T-cell (primary cell): Measurements from ENCODE around the gene BCL2L1. TPM values are rescaled to one million over a fixed set of nuclear protein-coding genes. Genes with fewer than 3 reads are reported as not detected.
A peak's percentile ranks its signal among the peaks of the same experiment; 100 is the strongest.
"Not testable (repeated sequence)": the region's sequence is repeated elsewhere in the genome, so short reads cannot be mapped to it uniquely, and the experiment has no call there.

Source experiments
- ATAC-seq, 4 experiments: fragments of 200-7000 bp in 3 of 4; fragments of 150-1000 bp in 1 of 4; cut with Tn5 transposase; replicated peaks in 1 of 4; 1 replicate in 3 of 4; 2 replicates in 1 of 4; pipeline ENCODE4 v1.10.0; 2021; ENCODE audit warnings: moderate library complexity in 3 of 4, mild to moderate bottlenecking in 2 of 4, moderate number of reproducible peaks in 1 of 4
- CTCF ChIA-PET, 2 donors: fragments of 300-600 bp; sonication (Branson Sonifier 250); formaldehyde crosslinking; loops; one replicate each; lab custom pipeline; 2022; ENCODE audit warnings: antibody characterized with exemption in 2 of 2; lab: Charles Lee
- POLR2A ChIA-PET, 2 donors: fragments of 300-600 bp; sonication (Branson Sonifier 250); formaldehyde crosslinking; loops; one replicate each; lab custom pipeline; 2022; ENCODE audit warnings: antibody characterized with exemption in 2 of 2; lab: Charles Lee
- DNase-seq, 35 experiments: peaks; one replicate each; pipeline versions ENCODE4 v3.0.0 to v3.0.0-alpha.2; 2013 to 2023
- H3K27ac ChIP-seq: one replicate; pipeline ENCODE4 v1.5.1; 2013; ENCODE audit warnings: low read length
- H3K27me3 ChIP-seq, 2 experiments: replicated peaks in 1 of 2; 1 replicate in 1 of 2; 2 replicates in 1 of 2; pipeline versions ENCODE4 v1.6.1 to v1.7.0; 2013; ENCODE audit warnings: low read length in 1 of 2, mixed read lengths in 1 of 2; ENCODE audit not compliant: control insufficient read depth in 2 of 2, insufficient read depth in 2 of 2; ENCODE audit errors: extremely low read depth in 1 of 2
- H3K36me3 ChIP-seq, 2 donors: 1 replicate in 1 of 2; 2 replicates in 1 of 2; pipeline versions ENCODE4 v1.6.1 to v1.7.0; 2013; ENCODE audit warnings: low read length in 1 of 2; ENCODE audit not compliant: control insufficient read depth in 2 of 2, insufficient read depth in 1 of 2; ENCODE audit errors: extremely low read depth in 1 of 2
- H3K4me1 ChIP-seq, 2 experiments: 1 replicate in 1 of 2; 2 replicates in 1 of 2; pipeline versions ENCODE4 v1.6.1 to v1.7.0; 2013; ENCODE audit warnings: low read length in 2 of 2, mixed read lengths in 1 of 2; ENCODE audit not compliant: insufficient read depth in 2 of 2, control insufficient read depth in 1 of 2; ENCODE audit errors: extremely low read depth in 1 of 2
- H3K4me3 ChIP-seq, 2 donors: 1 replicate in 1 of 2; 2 replicates in 1 of 2; pipeline versions ENCODE4 v1.5.1 to v1.7.0; 2013; ENCODE audit warnings: mild to moderate bottlenecking in 2 of 2, low read length in 1 of 2, moderate library complexity in 1 of 2; ENCODE audit not compliant: control insufficient read depth in 1 of 2; ENCODE audit errors: extremely low read depth in 1 of 2
- H3K9me3 ChIP-seq: 2 replicates; pipeline ENCODE4 v1.7.0; 2013
- H3K27ac Mint-ChIP-seq, 2 donors: one replicate each; pipeline ENCODE4 v1.8.0; 2020 to 2021; ENCODE audit warnings: mild to moderate bottlenecking in 2 of 2, mixed read lengths in 2 of 2
- H3K27me3 Mint-ChIP-seq, 2 donors: one replicate each; pipeline ENCODE4 v1.8.0; 2021 to 2022; ENCODE audit warnings: mixed read lengths in 2 of 2
- H3K36me3 Mint-ChIP-seq: one replicate; pipeline ENCODE4 v1.8.0; 2021; ENCODE audit warnings: mixed read lengths
- H3K4me1 Mint-ChIP-seq, 3 donors: one replicate each; pipeline ENCODE4 v1.8.0; 2020 to 2022; ENCODE audit warnings: mixed read lengths in 3 of 3, mild to moderate bottlenecking in 1 of 3
- H3K4me3 Mint-ChIP-seq, 3 donors: one replicate each; pipeline ENCODE4 v1.8.0; 2020 to 2022; ENCODE audit warnings: mild to moderate bottlenecking in 3 of 3, mixed read lengths in 3 of 3, moderate library complexity in 3 of 3
- H3K9me3 Mint-ChIP-seq, 3 donors: one replicate each; pipeline ENCODE4 v1.8.0; 2020 to 2022; ENCODE audit warnings: mixed read lengths in 3 of 3
- WGBS: methylation state at CpG from one replicate; pipeline ENCODE4 v1.1.5; 2013; ENCODE audit warnings: missing lambda C conversion rate; ENCODE audit not compliant: insufficient coverage; 5-methylcytosine and 5-hydroxymethylcytosine counted together
- total RNA-seq, 35 experiments: library from RNA in 6 of 35; stranded (reverse) in 6 of 35; fragments of 120-200 nt in 1 of 35; gene quantifications; one replicate each; pipeline versions ENCODE4 v1.2.1 to v1.2.4 and lab custom pipeline; 2013 to 2026

Gene BCL2L1
- total RNA-seq, 5 donors from 2014 or later (not counting 1 experiment from before 2014, with no cell fraction given): 26.6 to 33.8 (median 27.7) TPM

GRCh38 chr20:31661625-31662371 lies 60.9 kb downstream of the BCL2L1 start:
- H3K4me3 Mint-ChIP-seq: peak overlapping the region; percentile 68 to 85 (median 73)
- no peaks in the 10 kb centered on the region for H3K9me3 ChIP-seq
- peak overlapping the region; percentile 42 to 57 for H3K4me3 ChIP-seq
- H3K27ac ChIP-seq: peak overlapping the region; percentile 14
- H3K4me1 ChIP-seq: peaks cover 4 to 41% of the 10 kb centered on the region in 2 experiments
- no peaks in the 10 kb centered on the region for H3K27me3 Mint-ChIP-seq
- WGBS: 5% methylated on average over 26 of the region's 31 CpGs
- H3K36me3 ChIP-seq: peaks cover 0 to 14% of the 10 kb centered on the region in 2 donors
- peaks cover 9% of the 10 kb centered on the region for H3K36me3 Mint-ChIP-seq
- H3K4me1 Mint-ChIP-seq: peaks cover 24 to 39% (median 27%) of the 10 kb centered on the region in 3 donors
- peaks cover 0 to 4% of the 10 kb centered on the region in 2 experiments for H3K27me3 ChIP-seq
- ChIA-PET POLR2A (interaction anchor here (0.9 to 1.6 kb wide), 2 partner anchors 62 to 67 kb away, joined by 3 to 13 read pairs; no protein-coding TSS in a partner anchor), CTCF (interaction anchor here (0.6 to 7.1 kb wide), 27 partner anchors 13 to 218 kb away, joined by 3 to 282 read pairs (median 5); partner anchors contain the start of genes BCL2L1 (in 2 of the 2) and TPX2 (in 1 of the 2))
- H3K27ac Mint-ChIP-seq: peak overlapping the region; percentile 82 to 86
- no peaks in the 10 kb centered on the region for H3K9me3 Mint-ChIP-seq
- DNase-seq (peak; percentile 41 to 90 (median 72)), ATAC-seq (peak; percentile 86 to 90 (median 88))

- ChIA-PET POLR2A (no interaction called here), CTCF (interaction anchor here in 1 of 2 donors (0.7 to 1.3 kb wide), 2 partner anchors 12 to 69 kb away, joined by 3 to 4 read pairs; no protein-coding TSS in a partner anchor)
- Mint-ChIP-seq H3K9me3 (no peaks in the 10 kb centered on the region), H3K36me3 (no peaks in the 10 kb centered on the region), H3K4me1 (no peaks in the 10 kb centered on the region), H3K27me3 (no peaks in the 10 kb centered on the region), H3K4me3 (no peak overlapping the region), H3K27ac (no peak overlapping the region)
- DNase-seq: no peak
- no peaks in the 10 kb centered on the region for H3K9me3 ChIP-seq
- H3K36me3 ChIP-seq: no peaks in the 10 kb centered on the region
- WGBS: 100% methylated on average over 1 of the region's 5 CpGs
- no peak for ATAC-seq
- H3K4me1 ChIP-seq: no peaks in the 10 kb centered on the region
- H3K4me3 ChIP-seq: no peak overlapping the region
- H3K27me3 ChIP-seq: peaks cover 0 to 5% of the 10 kb centered on the region in 2 experiments
- no peak overlapping the region for H3K27ac ChIP-seq
These were observed 68.1 kb downstream of the BCL2L1 start for GRCh38 chr20:31654534-31654933.

GRCh38 chr20:31653561-31653960 lies 69.1 kb downstream of the BCL2L1 start:
- Histone ChIP-seq H3K9me3 (no peaks in the 10 kb centered on the region), H3K4me1 (no peaks in the 10 kb centered on the region), H3K4me3 (no peak overlapping the region), H3K27me3 (peaks cover 0 to 5% of the 10 kb centered on the region in 2 experiments), H3K27ac (no peak overlapping the region), H3K36me3 (no peaks in the 10 kb centered on the region)
- Mint-ChIP-seq H3K36me3 (no peaks in the 10 kb centered on the region), H3K4me3 (no peak overlapping the region), H3K9me3 (no peaks in the 10 kb centered on the region), H3K27me3 (no peaks in the 10 kb centered on the region), H3K27ac (no peak overlapping the region), H3K4me1 (no peaks in the 10 kb centered on the region)
- ChIA-PET CTCF (interaction anchor here in 1 of 2 donors (0.7 kb wide), 1 partner anchor 13 kb away, joined by 3 read pairs; no protein-coding TSS in a partner anchor), POLR2A (no interaction called here)
- ATAC-seq (no peak), DNase-seq (no peak)
- WGBS: 42% methylated on average over 2 of the region's 5 CpGs

GRCh38 chr20:31652917-31653396 lies 69.7 kb downstream of the BCL2L1 start:
- DNase-seq: no peak
- Histone ChIP-seq H3K4me3 (no peak overlapping the region), H3K4me1 (no peaks in the 10 kb centered on the region), H3K27ac (no peak overlapping the region), H3K9me3 (no peaks in the 10 kb centered on the region), H3K27me3 (peaks cover 0 to 5% of the 10 kb centered on the region in 2 experiments), H3K36me3 (no peaks in the 10 kb centered on the region)
- ATAC-seq: no peak
- POLR2A ChIA-PET: no interaction called here
- no peak overlapping the region for H3K27ac Mint-ChIP-seq
- CTCF ChIA-PET: interaction anchor here in 1 of 2 donors (0.7 kb wide), 1 partner anchor 407 kb away, joined by 3 read pairs; no protein-coding TSS in a partner anchor
- no peaks in the 10 kb centered on the region for H3K36me3 Mint-ChIP-seq
- no peaks in the 10 kb centered on the region for H3K9me3 Mint-ChIP-seq
- H3K27me3 Mint-ChIP-seq: no peaks in the 10 kb centered on the region
- WGBS: no CpG with 5 or more reads among the region's 5 CpGs
- no peak overlapping the region for H3K4me3 Mint-ChIP-seq
- no peaks in the 10 kb centered on the region for H3K4me1 Mint-ChIP-seq

GRCh38 chr20:31648104-31648503 lies 74.6 kb downstream of the BCL2L1 start:
- POLR2A ChIA-PET: interaction anchor here in 1 of 2 donors (0.5 kb wide), 1 partner anchor 93 kb away, joined by 5 read pairs; no protein-coding TSS in a partner anchor
- not testable (repeated sequence) for ATAC-seq, H3K27me3 Mint-ChIP-seq, H3K9me3 ChIP-seq, DNase-seq, H3K4me1 Mint-ChIP-seq, H3K9me3 Mint-ChIP-seq, H3K27ac Mint-ChIP-seq, H3K4me3 Mint-ChIP-seq, H3K4me1 ChIP-seq, H3K4me3 ChIP-seq, H3K36me3 ChIP-seq, H3K36me3 Mint-ChIP-seq, H3K27me3 ChIP-seq, H3K27ac ChIP-seq
- WGBS: 97% methylated on average over 3 of the region's 3 CpGs
- CTCF ChIA-PET: interaction anchor here in 1 of 2 donors (0.6 kb wide), 1 partner anchor 12 kb away, joined by 4 read pairs; no protein-coding TSS in a partner anchor

- Histone ChIP-seq H3K4me1 (peaks cover 0 to 10% of the 10 kb centered on the region in 2 experiments), H3K27ac (no peak overlapping the region), H3K36me3 (no peaks in the 10 kb centered on the region), H3K4me3 (no peak overlapping the region), H3K9me3 (no peaks in the 10 kb centered on the region), H3K27me3 (peaks cover 0 to 24% of the 10 kb centered on the region in 2 experiments)
- 97% methylated on average over 5 of the region's 8 CpGs for WGBS
- peaks cover 4 to 8% of the 10 kb centered on the region in 2 donors for H3K27me3 Mint-ChIP-seq
- no peak overlapping the region for H3K4me3 Mint-ChIP-seq
- H3K36me3 Mint-ChIP-seq: no peaks in the 10 kb centered on the region
- H3K27ac Mint-ChIP-seq: no peak overlapping the region
- H3K9me3 Mint-ChIP-seq: no peaks in the 10 kb centered on the region
- CTCF ChIA-PET: no interaction called here
- no peak for DNase-seq
- POLR2A ChIA-PET: interaction anchor here (0.6 to 0.7 kb wide), 2 partner anchors 31 to 1928 kb away, joined by 6 read pairs; no protein-coding TSS in a partner anchor
- no peak for ATAC-seq
- peaks cover 6 to 10% (median 8%) of the 10 kb centered on the region in 3 donors for H3K4me1 Mint-ChIP-seq
These were observed 78.0 kb downstream of the BCL2L1 start for GRCh38 chr20:31644701-31645100.
